GM11168 (cell line): ENCODE results near the gene FYN.

Experiments
- in situ Hi-C: fragments of 300-500 bp; cut with MboI; formaldehyde crosslinking; loops from one replicate; pipeline ENCODE4 v1.12.0; 2022; ENCODE audit warnings: low sequenced_read_pairs; ENCODE audit not compliant: unreplicated experiment

The FYN gene

GRCh38 chr6:111857674-111858337 is 15.4 kb downstream of the FYN start:
- in situ Hi-C loops = no loop called here

- in situ Hi-C loops = no loop called here
These were observed 17.5 kb downstream of the FYN start for GRCh38 chr6:111855753-111856152.

GRCh38 chr6:111854683-111855082 is 18.6 kb downstream of the FYN start:
- in situ Hi-C loops = no loop called here

GRCh38 chr6:111852725-111853124 is 20.5 kb downstream of the FYN start:
- in situ Hi-C loops = no loop called here

GRCh38 chr6:111850295-111850937 is 22.8 kb downstream of the FYN start:
- in situ Hi-C loops = no loop called here

GRCh38 chr6:111849298-111849697 is 24.0 kb downstream of the FYN start:
- in situ Hi-C loops = no loop called here

- in situ Hi-C loops = no loop called here
These were observed 24.9 kb downstream of the FYN start for GRCh38 chr6:111848262-111848812.

GRCh38 chr6:111846492-111847409 is 26.5 kb downstream of the FYN start:
- in situ Hi-C loops = no loop called here

GRCh38 chr6:111846066-111846465 is 27.2 kb downstream of the FYN start:
- in situ Hi-C loops = no loop called here

- in situ Hi-C loops = no loop called here
These were observed 27.8 kb downstream of the FYN start for GRCh38 chr6:111845441-111845871.

- in situ Hi-C loops = no loop called here
These were observed 28.3 kb downstream of the FYN start for GRCh38 chr6:111844921-111845320.

- in situ Hi-C loops = no loop called here
These were observed 28.9 kb downstream of the FYN start for GRCh38 chr6:111844376-111844775.

- in situ Hi-C loops = no loop called here
These were observed 29.7 kb downstream of the FYN start for GRCh38 chr6:111843347-111844147.

- in situ Hi-C loops = no loop called here
These were observed 30.4 kb downstream of the FYN start for GRCh38 chr6:111842891-111843290.

- in situ Hi-C loops = no loop called here
These were observed 30.9 kb downstream of the FYN start for GRCh38 chr6:111842271-111842822.

GRCh38 chr6:111841822-111842221 is 31.4 kb downstream of the FYN start:
- in situ Hi-C loops = no loop called here

GRCh38 chr6:111840803-111841202 is 32.4 kb downstream of the FYN start:
- in situ Hi-C loops = no loop called here

- in situ Hi-C loops = no loop called here
These were observed 34.3 kb downstream of the FYN start for GRCh38 chr6:111838749-111839484.
